ENCODE measurements around the gene TRABD2A. TPM values are rescaled to one million over a fixed set of nuclear protein-coding genes. Genes with fewer than 3 reads are reported as not detected.
A peak's percentile ranks its signal among the peaks of the same experiment; 100 is the strongest.

Gene TRABD2A
- total and polyA plus RNA-seq, 9 of the 15 experiments (the other 6 are each of a cell fraction or from before 2014, with no cell fraction given): 0.07 to 0.45 (median 0.25) TPM

DNA sequence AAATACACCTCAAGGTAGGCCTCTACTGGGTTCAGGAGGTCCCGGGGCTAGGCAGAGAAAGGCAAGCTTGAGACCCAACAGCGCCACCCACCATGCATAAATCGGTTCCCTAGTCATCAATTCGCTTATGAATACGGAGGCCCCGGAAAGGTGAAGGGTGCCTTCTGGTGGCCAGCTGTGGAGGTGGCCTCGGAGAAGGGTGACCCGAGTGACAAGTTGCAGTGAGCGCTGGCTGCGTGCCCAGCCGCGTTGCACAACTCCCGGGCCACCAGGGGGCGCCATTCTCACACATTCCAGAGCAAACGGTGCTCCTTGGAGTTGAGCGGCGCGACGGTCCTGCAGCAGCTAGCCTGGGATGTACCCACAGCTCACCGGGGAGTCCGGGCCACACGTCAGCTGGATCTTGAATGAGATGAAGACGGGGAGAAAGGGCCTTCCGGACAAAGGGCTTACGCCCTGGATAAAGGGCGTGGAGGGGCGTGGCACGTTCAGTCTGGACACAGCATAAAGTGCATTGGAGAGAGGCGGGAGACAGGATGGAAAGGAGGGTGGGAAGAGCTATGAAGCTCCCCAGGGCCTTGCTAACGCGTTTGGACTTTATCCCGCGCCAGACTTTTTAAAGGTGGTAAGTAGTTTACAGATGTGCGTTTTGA is 45.0 kb upstream of the TRABD2A start (continued):
- TF ChIP-seq RFX5 (IDR thresholded peaks at IDR 0.05; ENCODE audit: low read depth, low read length) (no peak), CEBPB (tag; IDR thresholded peaks at IDR 0.05) (peak; percentile 98), ETV5 (CRISPR knock-in tag; IDR thresholded peaks at IDR 0.05; ENCODE audit: low read depth) (peak; percentile 74; the same call in 1 of the 2 replicates), LCOR (CRISPR knock-in tag; IDR thresholded peaks at IDR 0.05) (peak; percentile 94), SMAD2 (IDR thresholded peaks at IDR 0.05; ENCODE audit: low read depth, low read length) (no peak), RBM22 (IDR thresholded peaks at IDR 0.05; ENCODE audit: low read depth, low read length, poor library complexity, severe bottlenecking) (no peak), SAP30 (IDR thresholded peaks at IDR 0.05; ENCODE audit: borderline replicate concordance, insufficient read depth, low read depth, low read length, poor library complexity, severe bottlenecking) (no peak), TEAD2 (tag; IDR thresholded peaks at IDR 0.05) (peak; percentile 94), E2F3 (CRISPR knock-in tag; IDR thresholded peaks at IDR 0.05) (no peak), ZNF12 (CRISPR knock-in tag; IDR thresholded peaks at IDR 0.05) (0 out of 2 replicates have a peak, but pooled peaks have one; percentile 54), JUNB (CRISPR knock-in tag; conservative IDR thresholded peaks at IDR 0.05) (no peak), HEY1 (CRISPR knock-in tag; IDR thresholded peaks at IDR 0.05; ENCODE audit: borderline replicate concordance) (no peak), BDP1 (IDR thresholded peaks at IDR 0.05; ENCODE audit: insufficient read depth, insufficient read length) (no peak), RNF2 (IDR thresholded peaks at IDR 0.05) (peak; percentile 70), ZNF436 (CRISPR knock-in tag; IDR thresholded peaks at IDR 0.05) (no peak), NR1H2 (CRISPR knock-in tag; IDR thresholded peaks at IDR 0.05) (0 out of 2 replicates have a peak, but pooled peaks have one; percentile 42), GABPB2 (CRISPR knock-in tag; conservative IDR thresholded peaks at IDR 0.05) (no peak), TGIF2 (CRISPR knock-in tag; IDR thresholded peaks at IDR 0.05) (no peak), ILF3 (IDR thresholded peaks at IDR 0.05; ENCODE audit: borderline replicate concordance) (no peak), ZNF830 (CRISPR knock-in tag; IDR thresholded peaks at IDR 0.05) (no peak), CHCHD3 (CRISPR knock-in tag; IDR thresholded peaks at IDR 0.05) (no peak), BCOR (IDR thresholded peaks at IDR 0.05) (peak; percentile 49), HCFC1 (IDR thresholded peaks at IDR 0.05; ENCODE audit: low read depth, low read length) (peak; percentile 52), KAT8 (IDR thresholded peaks at IDR 0.05; ENCODE audit: low read depth) (no peak)
- TF ChIP-seq, protein P1, sequence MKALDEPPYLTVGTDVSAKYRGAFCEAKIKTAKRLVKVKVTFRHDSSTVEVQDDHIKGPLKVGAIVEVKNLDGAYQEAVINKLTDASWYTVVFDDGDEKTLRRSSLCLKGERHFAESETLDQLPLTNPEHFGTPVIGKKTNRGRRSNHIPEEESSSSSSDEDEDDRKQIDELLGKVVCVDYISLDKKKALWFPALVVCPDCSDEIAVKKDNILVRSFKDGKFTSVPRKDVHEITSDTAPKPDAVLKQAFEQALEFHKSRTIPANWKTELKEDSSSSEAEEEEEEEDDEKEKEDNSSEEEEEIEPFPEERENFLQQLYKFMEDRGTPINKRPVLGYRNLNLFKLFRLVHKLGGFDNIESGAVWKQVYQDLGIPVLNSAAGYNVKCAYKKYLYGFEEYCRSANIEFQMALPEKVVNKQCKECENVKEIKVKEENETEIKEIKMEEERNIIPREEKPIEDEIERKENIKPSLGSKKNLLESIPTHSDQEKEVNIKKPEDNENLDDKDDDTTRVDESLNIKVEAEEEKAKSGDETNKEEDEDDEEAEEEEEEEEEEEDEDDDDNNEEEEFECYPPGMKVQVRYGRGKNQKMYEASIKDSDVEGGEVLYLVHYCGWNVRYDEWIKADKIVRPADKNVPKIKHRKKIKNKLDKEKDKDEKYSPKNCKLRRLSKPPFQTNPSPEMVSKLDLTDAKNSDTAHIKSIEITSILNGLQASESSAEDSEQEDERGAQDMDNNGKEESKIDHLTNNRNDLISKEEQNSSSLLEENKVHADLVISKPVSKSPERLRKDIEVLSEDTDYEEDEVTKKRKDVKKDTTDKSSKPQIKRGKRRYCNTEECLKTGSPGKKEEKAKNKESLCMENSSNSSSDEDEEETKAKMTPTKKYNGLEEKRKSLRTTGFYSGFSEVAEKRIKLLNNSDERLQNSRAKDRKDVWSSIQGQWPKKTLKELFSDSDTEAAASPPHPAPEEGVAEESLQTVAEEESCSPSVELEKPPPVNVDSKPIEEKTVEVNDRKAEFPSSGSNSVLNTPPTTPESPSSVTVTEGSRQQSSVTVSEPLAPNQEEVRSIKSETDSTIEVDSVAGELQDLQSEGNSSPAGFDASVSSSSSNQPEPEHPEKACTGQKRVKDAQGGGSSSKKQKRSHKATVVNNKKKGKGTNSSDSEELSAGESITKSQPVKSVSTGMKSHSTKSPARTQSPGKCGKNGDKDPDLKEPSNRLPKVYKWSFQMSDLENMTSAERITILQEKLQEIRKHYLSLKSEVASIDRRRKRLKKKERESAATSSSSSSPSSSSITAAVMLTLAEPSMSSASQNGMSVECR (CRISPR knock-in tag; IDR thresholded peaks at IDR 0.05): 0 out of 2 replicates have a peak, but pooled peaks have one; percentile 33
- TF ChIP-seq, protein P2, sequence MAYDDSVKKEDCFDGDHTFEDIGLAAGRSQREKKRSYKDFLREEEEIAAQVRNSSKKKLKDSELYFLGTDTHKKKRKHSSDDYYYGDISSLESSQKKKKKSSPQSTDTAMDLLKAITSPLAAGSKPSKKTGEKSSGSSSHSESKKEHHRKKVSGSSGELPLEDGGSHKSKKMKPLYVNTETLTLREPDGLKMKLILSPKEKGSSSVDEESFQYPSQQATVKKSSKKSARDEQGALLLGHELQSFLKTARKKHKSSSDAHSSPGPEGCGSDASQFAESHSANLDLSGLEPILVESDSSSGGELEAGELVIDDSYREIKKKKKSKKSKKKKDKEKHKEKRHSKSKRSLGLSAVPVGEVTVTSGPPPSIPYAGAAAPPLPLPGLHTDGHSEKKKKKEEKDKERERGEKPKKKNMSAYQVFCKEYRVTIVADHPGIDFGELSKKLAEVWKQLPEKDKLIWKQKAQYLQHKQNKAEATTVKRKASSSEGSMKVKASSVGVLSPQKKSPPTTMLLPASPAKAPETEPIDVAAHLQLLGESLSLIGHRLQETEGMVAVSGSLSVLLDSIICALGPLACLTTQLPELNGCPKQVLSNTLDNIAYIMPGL (CRISPR knock-in tag; IDR thresholded peaks at IDR 0.05): peak; percentile 81; the same call in 1 of the 2 replicates
